Right atrium auricular region (tissue), 2 donors: Measurements from ENCODE around the gene DNAI2. TPM values are rescaled to one million over a fixed set of nuclear protein-coding genes. Genes with fewer than 3 reads are reported as not detected.

Experiments used
- DNase-seq: peaks from one replicate; pipeline ENCODE4 v3.0.0-alpha.2; 2019; ENCODE audit warnings: low spot score
- H3K27ac ChIP-seq, 2 donors: fragments of 200-600 bp; sonication (generic); 1 replicate in 1 of 2; 2 replicates in 1 of 2; pipeline ENCODE4 v1.5.1; 2016 to 2019
- H3K27me3 ChIP-seq, 2 donors: fragments of 200-600 bp; sonication (generic); one replicate each; pipeline versions ENCODE4 v1.5.1 to v1.6.0; 2017 to 2019
- H3K36me3 ChIP-seq: fragments of 200-600 bp; sonication (generic); one replicate; pipeline ENCODE4 v1.5.1; 2016
- H3K4me1 ChIP-seq, 2 donors: fragments of 200-600 bp; sonication (generic); one replicate each; pipeline versions ENCODE4 v1.5.1 to v1.6.0; 2017 to 2019
- H3K4me3 ChIP-seq, 2 donors: fragments of 200-600 bp; sonication (generic); 1 replicate in 1 of 2; 2 replicates in 1 of 2; pipeline ENCODE4 v1.5.1; 2017 to 2019; ENCODE audit warnings: mild to moderate bottlenecking in 1 of 2, moderate library complexity in 1 of 2
- H3K9me3 ChIP-seq, 2 donors: fragments of 200-600 bp; sonication (generic); one replicate each; pipeline ENCODE4 v1.5.1; 2019
- total RNA-seq, 2 donors: library from RNA; depleted of rRNA; stranded (reverse); fragments of >200 nt; gene quantifications; one replicate each; pipeline ENCODE4 v1.1.0, GENCODE V29; 2016
- TF ChIP-seq, protein P1 (sequence below), 2 donors: fragments of 200-600 bp; sonication (generic); IDR thresholded peaks; one replicate each; pipeline ENCODE4 v1.5.1; 2019; ENCODE audit warnings: antibody characterized with exemption in 2 of 2

DNAI2 gene
- total RNA-seq, 2 donors from 2014 or later: not detected

DNA sequence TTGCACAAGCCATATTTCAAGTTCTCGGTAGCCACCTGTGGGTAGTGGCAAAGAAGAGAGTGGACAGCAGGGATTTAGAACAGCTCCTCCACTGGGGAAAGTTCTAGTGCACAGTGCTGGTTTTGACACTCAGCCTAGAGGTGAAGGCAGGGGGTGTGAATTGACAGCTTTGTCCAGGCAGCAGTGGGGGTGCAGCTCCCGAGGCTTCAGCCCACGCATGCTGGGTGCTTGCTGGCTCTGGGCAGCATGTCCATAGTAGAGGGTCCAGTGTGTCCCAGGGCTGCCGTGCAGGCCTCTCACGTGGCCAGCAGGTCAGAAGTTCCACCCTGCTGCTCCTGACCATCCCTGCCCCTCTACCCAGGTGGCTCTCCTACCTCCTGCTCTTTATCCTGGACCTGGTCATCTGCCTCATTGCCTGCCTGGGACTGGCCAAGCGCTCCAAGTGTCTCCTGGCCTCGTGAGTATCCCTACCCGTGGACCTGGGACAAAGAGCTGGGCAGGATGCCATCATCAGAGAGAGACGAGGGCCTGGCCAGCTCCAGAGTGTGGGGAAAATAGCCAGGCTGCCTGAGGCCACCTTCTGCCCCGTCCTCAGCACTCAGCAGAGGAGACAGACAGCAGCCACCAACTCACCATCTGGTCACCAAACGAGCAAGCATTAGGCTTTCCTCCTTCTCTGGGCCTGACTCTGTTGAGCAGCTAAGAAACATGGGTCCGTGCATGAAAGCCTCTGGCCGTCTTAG, 30.9 kb upstream of the DNAI2 start:
- Histone ChIP-seq H3K9me3 (no peaks in the 10 kb centered on the region), H3K27me3 (no peaks in the 10 kb centered on the region), H3K4me3 (no peak overlapping the region), H3K27ac (peak overlapping the region; percentile 57 to 82), H3K4me1 (peaks cover 0 to 62% of the 10 kb centered on the region in 2 donors), H3K36me3 (no peaks in the 10 kb centered on the region)
- no peak for DNase-seq
- TF ChIP-seq, protein P1, sequence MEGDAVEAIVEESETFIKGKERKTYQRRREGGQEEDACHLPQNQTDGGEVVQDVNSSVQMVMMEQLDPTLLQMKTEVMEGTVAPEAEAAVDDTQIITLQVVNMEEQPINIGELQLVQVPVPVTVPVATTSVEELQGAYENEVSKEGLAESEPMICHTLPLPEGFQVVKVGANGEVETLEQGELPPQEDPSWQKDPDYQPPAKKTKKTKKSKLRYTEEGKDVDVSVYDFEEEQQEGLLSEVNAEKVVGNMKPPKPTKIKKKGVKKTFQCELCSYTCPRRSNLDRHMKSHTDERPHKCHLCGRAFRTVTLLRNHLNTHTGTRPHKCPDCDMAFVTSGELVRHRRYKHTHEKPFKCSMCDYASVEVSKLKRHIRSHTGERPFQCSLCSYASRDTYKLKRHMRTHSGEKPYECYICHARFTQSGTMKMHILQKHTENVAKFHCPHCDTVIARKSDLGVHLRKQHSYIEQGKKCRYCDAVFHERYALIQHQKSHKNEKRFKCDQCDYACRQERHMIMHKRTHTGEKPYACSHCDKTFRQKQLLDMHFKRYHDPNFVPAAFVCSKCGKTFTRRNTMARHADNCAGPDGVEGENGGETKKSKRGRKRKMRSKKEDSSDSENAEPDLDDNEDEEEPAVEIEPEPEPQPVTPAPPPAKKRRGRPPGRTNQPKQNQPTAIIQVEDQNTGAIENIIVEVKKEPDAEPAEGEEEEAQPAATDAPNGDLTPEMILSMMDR (IDR thresholded peaks at IDR 0.05): no peak

DNA sequence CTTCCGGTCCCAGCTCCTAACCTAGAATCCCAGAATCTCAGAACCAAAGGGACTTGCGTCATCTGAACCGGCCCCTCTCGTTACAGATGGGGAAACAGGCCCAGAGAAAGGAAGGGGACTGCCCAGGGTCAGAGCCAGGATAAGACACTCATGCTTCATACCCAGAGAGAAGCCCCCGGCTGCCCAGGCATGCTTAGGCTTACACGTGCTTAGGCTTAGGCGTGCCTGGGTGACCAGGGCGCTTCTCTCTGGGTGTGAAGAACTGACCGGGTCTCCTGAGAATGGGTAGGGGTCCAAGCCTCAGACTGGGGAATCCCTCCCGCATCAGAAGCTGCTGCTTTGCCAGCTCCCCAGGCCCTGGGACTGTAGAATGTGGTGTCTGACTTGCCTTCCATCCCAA, 29.9 kb upstream of the DNAI2 start:
- TF ChIP-seq, protein P1 (IDR thresholded peaks at IDR 0.05): no peak
- H3K9me3 ChIP-seq: no peaks in the 10 kb centered on the region
- no peaks in the 10 kb centered on the region for H3K36me3 ChIP-seq
- H3K4me3 ChIP-seq: no peak overlapping the region
- peaks cover 0 to 62% of the 10 kb centered on the region in 2 donors for H3K4me1 ChIP-seq
- DNase-seq: no peak
- H3K27ac ChIP-seq: peak overlapping the region; percentile 57 to 82
- no peaks in the 10 kb centered on the region for H3K27me3 ChIP-seq

DNA sequence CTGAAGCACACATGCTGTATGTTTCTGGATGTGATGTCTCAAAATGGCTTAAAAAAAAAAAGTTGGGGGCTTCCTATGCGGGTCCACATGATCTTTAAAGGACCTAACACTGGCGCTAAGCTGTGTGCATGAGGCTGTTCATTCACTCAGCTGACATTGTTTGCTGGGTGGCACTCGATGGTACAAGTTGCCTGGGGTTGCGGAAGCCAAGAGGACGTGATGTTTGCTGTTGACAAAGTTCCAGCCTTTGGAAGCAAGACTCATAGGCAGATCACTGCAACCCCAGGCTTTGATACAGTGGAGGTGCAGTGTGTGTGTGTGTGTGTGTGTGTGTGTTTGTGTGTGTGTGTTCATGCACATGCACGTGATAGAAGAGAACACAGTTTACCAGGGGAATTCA, 29.5 kb upstream of the DNAI2 start:
- Histone ChIP-seq H3K4me3 (no peak overlapping the region), H3K4me1 (peaks cover 0 to 62% of the 10 kb centered on the region in 2 donors), H3K27ac (peak overlapping the region in 1 of 2 donors; percentile 82), H3K36me3 (no peaks in the 10 kb centered on the region), H3K9me3 (no peaks in the 10 kb centered on the region), H3K27me3 (no peaks in the 10 kb centered on the region)
- TF ChIP-seq, protein P1 (IDR thresholded peaks at IDR 0.05): no peak
- DNase-seq: no peak

DNA sequence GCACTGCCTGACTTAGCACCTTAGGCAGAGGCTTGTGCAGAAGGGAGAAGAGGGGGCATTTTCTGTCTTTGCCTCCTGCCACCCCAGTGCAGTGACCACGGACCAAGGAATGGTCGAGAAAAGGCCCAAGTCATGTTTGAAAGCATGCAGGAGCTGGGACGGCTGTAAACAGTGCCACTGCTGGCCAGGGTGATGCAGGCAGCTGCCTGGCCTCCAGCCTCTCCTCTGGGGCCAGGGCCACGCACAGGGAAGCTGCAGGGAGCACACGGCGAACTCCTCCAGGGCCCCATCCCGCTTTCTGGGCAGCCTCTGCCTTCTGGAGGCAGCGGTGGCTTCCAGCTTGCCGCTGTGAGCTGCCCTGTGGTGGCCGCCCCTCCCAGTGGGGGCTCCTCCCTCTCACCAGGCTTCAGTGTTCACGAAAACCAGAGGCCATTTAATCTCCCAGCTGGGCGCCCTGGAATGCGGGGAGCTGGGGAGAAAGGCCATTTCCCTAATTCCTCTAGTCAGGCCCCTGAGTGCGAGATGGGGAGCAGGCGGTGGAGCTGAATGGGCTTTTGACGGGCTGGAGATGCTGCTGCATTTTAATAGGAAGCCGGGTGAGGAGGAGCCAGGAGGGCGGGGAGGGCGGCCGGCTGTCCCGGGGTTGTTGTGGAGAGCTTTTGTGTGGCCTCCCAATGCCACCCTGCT, 28.7 kb upstream of the DNAI2 start:
- TF ChIP-seq, protein P1 (IDR thresholded peaks at IDR 0.05): no peak
- peaks cover 0 to 55% of the 10 kb centered on the region in 2 donors for H3K4me1 ChIP-seq
- no peaks in the 10 kb centered on the region for H3K9me3 ChIP-seq
- no peak overlapping the region for H3K27ac ChIP-seq
- no peaks in the 10 kb centered on the region for H3K27me3 ChIP-seq
- H3K36me3 ChIP-seq: no peaks in the 10 kb centered on the region
- H3K4me3 ChIP-seq: no peak overlapping the region
- DNase-seq: no peak

DNA sequence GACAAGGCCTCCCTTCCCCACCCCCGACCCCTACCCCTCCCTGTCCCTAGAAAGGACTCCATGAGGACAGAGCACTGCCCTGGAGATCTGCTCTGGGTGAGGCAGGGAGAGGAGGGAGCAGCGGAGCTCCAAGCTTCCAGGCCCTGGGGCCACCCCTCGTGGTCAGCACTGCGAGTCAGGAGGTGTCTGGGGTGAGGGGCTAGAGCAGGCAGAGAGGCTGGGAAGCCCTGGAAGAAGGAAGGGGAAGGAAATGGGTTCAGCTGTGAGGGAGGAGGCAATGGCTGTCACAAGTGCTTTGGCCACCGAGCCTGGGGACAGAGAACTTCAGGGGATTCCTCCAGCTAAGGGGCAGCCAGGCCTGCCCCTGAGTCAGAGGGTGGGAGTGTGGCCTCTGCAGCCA, 28.2 kb upstream of the DNAI2 start:
- Histone ChIP-seq H3K27me3 (no peaks in the 10 kb centered on the region), H3K27ac (no peak overlapping the region)
- DNase-seq: no peak

More for the DNA sequence above, 28.2 kb upstream of the DNAI2 start:
- Histone ChIP-seq H3K9me3 (no peaks in the 10 kb centered on the region), H3K36me3 (no peaks in the 10 kb centered on the region), H3K4me1 (peaks cover 0 to 49% of the 10 kb centered on the region in 2 donors), H3K4me3 (no peak overlapping the region)
- TF ChIP-seq, protein P1 (IDR thresholded peaks at IDR 0.05): no peak
